Adipocyte (in vitro differentiated cells): Measurements from ENCODE around the gene RCBTB1.

ENCODE experiments used
- DNase-seq: peaks from one replicate; pipeline ENCODE4 v3.0.0-alpha.2; 2015; ENCODE audit warnings: low read depth
- H3K27me3 ChIP-seq: replicated peaks from 2 replicates; pipeline ENCODE4 v1.7.0; 2013; ENCODE audit warnings: mild to moderate bottlenecking, low read length, moderate library complexity; ENCODE audit not compliant: control insufficient read depth, insufficient read depth
- H3K36me3 ChIP-seq: 2 replicates; pipeline ENCODE4 v1.7.0; 2013; ENCODE audit warnings: low read length, mild to moderate bottlenecking, moderate library complexity; ENCODE audit not compliant: control insufficient read depth, insufficient read depth, severe bottlenecking
- H3K4me1 ChIP-seq: 2 replicates; pipeline ENCODE4 v1.7.0; 2013; ENCODE audit warnings: mild to moderate bottlenecking, low read length, moderate library complexity; ENCODE audit not compliant: control insufficient read depth, insufficient read depth
- H3K4me3 ChIP-seq: 2 replicates; pipeline ENCODE4 v1.7.0; 2013; ENCODE audit warnings: mild to moderate bottlenecking, low read length, moderate library complexity
- H3K9ac ChIP-seq: 2 replicates; pipeline ENCODE4 v1.7.0; 2013; ENCODE audit warnings: mild to moderate bottlenecking, low read length, moderate library complexity
- H3K9me3 ChIP-seq: 2 replicates; pipeline ENCODE4 v1.7.0; 2013; ENCODE audit warnings: mild to moderate bottlenecking, low read length, moderate library complexity; ENCODE audit not compliant: control insufficient read depth

The RCBTB1 gene

DNA sequence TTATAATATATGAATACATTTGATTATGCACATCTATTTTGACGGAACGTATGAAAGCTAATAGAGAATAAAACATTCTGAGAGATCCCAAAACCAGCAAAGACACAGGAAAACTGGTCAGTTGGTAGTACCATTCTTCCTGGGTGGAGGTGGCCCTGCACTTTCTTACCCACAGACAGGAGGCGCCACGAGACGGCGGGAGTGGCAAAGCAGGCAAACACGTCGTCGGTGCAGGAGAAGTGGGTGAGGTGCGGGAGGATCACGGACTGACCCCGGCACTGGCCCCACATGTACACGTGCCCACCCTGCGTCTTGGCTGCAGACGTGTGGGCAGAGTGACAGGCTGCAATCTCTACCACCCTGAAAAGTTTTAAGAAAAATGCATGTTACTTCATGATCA, 36.1 kb downstream of the RCBTB1 start:
- Histone ChIP-seq H3K36me3 (peaks cover 56% of the 10 kb centered on the region), H3K4me1 (no peaks in the 10 kb centered on the region), H3K9me3 (no peaks in the 10 kb centered on the region), H3K9ac (no peak overlapping the region), H3K27me3 (no peaks in the 10 kb centered on the region), H3K4me3 (no peak overlapping the region)
- DNase-seq: no peak

DNA sequence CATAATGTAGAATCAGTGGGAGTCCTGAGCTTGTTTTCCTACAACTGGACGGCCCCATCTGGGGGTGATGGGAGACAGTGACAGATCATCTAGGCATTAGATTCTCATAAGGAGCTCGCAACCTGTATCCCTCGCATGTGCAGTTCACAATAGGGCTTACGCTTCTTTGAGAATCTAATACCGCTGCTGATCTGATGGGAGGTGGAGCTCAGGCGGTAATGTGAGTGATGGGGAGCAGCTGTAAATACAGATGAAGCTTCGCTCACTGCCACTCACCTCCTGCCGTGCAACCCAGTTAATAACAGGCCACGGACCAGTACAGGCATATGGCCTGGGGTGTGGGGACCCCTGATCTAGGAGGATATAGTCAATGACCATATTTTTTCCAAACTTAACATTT, 38.8 kb downstream of the RCBTB1 start:
- H3K27me3 ChIP-seq: no peaks in the 10 kb centered on the region
- H3K4me3 ChIP-seq: no peak overlapping the region
- no peak overlapping the region for H3K9ac ChIP-seq
- H3K9me3 ChIP-seq: no peaks in the 10 kb centered on the region
- no peaks in the 10 kb centered on the region for H3K4me1 ChIP-seq
- no peak for DNase-seq
- H3K36me3 ChIP-seq: peaks cover 63% of the 10 kb centered on the region

DNA sequence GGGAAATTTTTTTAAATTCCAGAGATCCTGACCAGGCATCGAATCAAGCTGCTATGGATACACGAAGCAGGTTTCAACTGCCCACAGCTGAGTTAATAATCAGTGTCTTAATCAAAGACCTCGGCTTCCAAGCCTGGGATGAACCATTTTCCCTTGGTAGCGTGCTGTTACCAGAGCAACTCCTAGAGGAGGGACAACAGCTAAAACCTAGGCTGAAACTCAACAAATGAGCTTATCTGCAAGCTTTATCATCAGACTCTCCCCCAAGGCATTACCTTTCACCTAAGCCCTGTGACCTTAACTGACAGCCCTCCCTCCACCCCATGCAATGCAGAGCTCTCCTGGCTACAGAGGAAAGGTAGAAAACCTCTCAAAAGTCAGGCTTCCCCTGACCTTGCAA, 39.7 kb downstream of the RCBTB1 start:
- H3K9me3 ChIP-seq: no peaks in the 10 kb centered on the region
- no peak for DNase-seq
- H3K36me3 ChIP-seq: peaks cover 67% of the 10 kb centered on the region
- no peak overlapping the region for H3K9ac ChIP-seq
- no peak overlapping the region for H3K4me3 ChIP-seq
- no peaks in the 10 kb centered on the region for H3K27me3 ChIP-seq
- H3K4me1 ChIP-seq: no peaks in the 10 kb centered on the region

DNA sequence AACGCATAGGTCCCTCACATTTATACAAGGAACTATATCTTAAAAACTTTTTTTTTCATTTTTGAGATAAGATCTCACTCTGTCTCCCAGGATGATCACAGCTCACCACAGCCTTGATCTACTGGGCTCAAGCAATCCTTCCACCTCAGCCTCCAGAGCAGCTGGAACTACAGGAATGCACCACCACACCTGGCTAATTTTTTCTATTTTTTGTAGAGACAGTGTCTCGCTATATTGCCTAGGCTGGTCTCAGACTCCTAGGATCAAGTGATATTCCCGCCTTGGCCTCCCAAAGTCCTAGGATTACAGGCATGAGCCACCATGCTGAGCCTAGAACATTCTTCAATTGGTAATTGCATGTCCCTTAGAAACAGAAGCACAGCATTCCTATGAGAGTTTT, 41.7 kb downstream of the RCBTB1 start:
- Histone ChIP-seq H3K27me3 (no peaks in the 10 kb centered on the region), H3K4me1 (no peaks in the 10 kb centered on the region), H3K4me3 (no peak overlapping the region), H3K36me3 (peaks cover 75% of the 10 kb centered on the region), H3K9me3 (no peaks in the 10 kb centered on the region), H3K9ac (no peak overlapping the region)
- no peak for DNase-seq

DNA sequence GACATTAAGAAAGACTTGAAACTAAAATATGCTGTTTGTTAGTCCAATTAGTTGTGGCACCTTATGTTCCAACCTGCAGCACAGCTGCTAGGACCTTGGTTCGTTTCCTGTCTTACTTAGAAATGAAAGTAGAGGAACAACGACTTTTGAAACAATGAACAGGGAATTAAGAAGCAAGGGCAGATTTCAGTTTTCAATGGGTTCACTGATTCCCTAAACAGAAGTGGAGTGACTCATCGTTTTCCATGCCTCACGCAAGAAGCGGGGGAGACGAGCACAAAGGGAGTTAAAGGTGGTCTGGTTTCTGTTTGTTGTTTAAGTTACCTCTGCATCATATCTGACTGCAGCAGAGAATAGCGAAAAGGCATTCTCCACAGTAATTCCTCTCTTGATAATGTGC, 44.8 kb downstream of the RCBTB1 start:
- Histone ChIP-seq H3K4me1 (no peaks in the 10 kb centered on the region), H3K9ac (no peak overlapping the region), H3K36me3 (peaks cover 55% of the 10 kb centered on the region), H3K9me3 (no peaks in the 10 kb centered on the region), H3K4me3 (no peak overlapping the region), H3K27me3 (no peaks in the 10 kb centered on the region)
- DNase-seq: peak; percentile 52

DNA sequence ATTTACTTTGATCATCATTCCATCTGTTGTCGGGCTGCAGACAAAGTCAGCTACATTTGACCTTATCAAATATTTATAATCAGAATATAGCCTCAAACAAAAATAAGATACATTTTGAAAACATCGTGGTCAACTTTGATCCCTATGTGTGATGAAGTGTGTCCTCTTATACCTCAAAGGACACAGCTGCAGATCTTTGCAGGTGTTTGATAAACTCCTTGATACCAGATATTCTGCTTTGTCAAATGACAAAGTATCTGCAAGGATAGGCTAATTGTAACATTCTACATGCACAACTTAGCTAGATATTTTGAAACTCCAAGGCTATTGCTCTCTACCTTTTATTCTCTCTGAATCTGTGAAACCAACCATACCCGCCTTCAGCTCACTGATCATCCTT, 45.6 kb downstream of the RCBTB1 start:
- H3K9ac ChIP-seq: no peak overlapping the region
- no peaks in the 10 kb centered on the region for H3K27me3 ChIP-seq
- H3K4me1 ChIP-seq: no peaks in the 10 kb centered on the region
- no peak for DNase-seq
- H3K36me3 ChIP-seq: peaks cover 48% of the 10 kb centered on the region
- no peak overlapping the region for H3K4me3 ChIP-seq
- no peaks in the 10 kb centered on the region for H3K9me3 ChIP-seq

DNA sequence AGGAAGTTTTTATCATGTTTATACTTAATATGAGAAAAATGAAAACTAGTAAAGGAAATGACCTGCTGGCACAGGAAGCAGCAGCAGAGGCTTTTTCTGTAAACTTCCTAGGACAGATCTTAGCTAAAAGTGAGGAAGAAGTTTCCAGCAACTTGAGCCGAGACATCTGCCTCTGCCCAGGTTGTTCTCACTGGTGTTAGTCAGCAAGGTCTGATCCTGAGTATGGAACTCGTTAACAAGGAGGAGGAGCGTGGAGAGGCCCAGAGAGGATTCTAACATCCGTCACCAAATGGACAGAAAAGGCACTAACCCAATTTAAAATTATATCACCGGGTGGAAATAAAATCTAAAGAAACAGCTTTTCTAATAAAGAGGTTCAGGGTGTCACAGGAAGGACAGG, 46.0 kb downstream of the RCBTB1 start:
- H3K9ac ChIP-seq: no peak overlapping the region
- no peaks in the 10 kb centered on the region for H3K4me1 ChIP-seq
- no peak for DNase-seq
- no peak overlapping the region for H3K4me3 ChIP-seq
- H3K36me3 ChIP-seq: peaks cover 45% of the 10 kb centered on the region
- no peaks in the 10 kb centered on the region for H3K9me3 ChIP-seq
- H3K27me3 ChIP-seq: no peaks in the 10 kb centered on the region

DNA sequence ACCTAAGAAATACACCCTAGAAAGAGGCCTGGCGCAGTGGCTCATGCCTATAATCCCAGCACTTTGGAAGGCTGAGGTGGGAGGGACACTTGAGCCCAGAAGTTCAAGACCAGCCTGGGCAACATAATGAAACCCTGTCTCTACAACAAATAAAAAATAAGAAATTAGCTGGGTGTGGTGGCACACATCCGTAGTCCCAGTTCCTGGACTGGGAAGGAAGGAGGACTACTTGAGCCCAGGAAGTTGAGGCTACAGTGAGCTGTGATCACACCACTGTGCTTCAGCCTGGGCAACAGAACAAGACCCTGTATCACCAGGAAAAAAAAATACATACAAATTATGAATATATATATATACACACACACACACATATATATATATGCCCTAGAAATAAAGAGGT, 47.0 kb downstream of the RCBTB1 start:
- no peak for DNase-seq
- H3K27me3 ChIP-seq: no peaks in the 10 kb centered on the region
- no peak overlapping the region for H3K9ac ChIP-seq
- peaks cover 44% of the 10 kb centered on the region for H3K36me3 ChIP-seq
- no peaks in the 10 kb centered on the region for H3K4me1 ChIP-seq
- H3K4me3 ChIP-seq: no peak overlapping the region
- H3K9me3 ChIP-seq: no peaks in the 10 kb centered on the region

DNA sequence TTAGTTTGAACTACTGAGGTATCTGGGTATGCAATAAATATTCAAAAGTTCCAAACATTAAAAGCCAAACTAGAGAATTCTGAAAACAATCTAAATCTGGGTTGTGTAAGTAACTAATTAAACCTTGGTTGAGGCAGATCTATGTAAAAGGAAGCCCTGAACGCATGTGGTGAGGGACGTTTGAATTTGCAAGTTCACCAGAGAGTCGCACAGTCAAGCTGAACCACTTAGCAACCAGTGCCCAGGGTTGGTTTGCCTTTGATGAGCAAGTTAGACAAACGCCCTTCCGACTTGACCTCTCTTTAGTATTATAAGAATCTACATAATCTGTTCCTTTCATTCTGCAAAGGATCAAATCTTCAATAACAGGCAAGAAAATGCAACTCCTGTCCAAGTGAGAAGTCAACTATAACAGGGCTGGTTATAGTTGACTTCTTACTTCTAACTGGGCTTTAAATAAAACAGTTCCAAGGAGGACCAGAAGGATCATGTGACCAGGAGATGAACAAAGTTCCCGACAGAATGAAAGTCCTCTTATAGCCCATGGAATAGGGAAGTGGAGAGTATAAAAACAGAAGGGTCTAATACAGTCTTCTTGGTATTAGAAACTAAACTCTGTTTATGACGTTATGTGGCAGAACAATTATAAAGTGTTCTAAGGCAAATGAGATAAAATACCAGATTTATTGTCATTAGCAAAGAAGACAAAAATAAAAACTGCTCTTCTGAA, 49.0 kb downstream of the RCBTB1 start:
- no peaks in the 10 kb centered on the region for H3K4me1 ChIP-seq

DNA sequence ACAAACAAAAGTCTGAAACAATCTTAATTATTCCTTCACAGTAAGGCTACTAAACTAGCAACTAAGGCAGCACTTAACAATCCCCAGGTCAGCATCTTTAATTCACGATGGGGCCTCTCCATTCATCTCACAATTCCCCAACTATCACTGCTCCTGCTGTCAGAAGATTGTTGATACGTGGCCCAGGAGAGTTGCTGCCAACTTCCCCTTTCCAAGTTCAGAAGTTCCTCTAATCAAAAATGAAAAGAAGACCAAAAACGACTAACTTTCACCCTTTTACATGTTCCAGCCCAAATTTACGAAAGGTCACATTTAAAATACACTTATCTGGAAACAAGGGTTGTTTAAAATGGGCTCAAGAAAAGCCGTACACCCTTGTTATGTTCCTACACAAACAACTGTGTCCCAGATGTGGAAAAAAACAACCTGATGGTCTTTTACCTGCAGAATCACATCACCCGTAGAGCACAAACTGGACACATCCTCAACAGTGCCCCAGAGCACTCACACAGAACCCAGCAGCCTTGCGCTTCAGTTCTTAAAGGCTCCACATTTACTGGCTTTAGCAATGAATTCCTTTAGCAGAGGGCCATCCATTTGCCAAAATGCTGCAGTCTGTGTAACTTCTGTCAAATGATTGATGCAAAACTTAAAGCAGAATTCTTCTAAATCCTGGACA, 51.6 kb downstream of the RCBTB1 start:
- Histone ChIP-seq H3K9ac (no peak overlapping the region), H3K4me1 (no peaks in the 10 kb centered on the region), H3K27me3 (no peaks in the 10 kb centered on the region), H3K36me3 (peaks cover 27% of the 10 kb centered on the region), H3K4me3 (no peak overlapping the region), H3K9me3 (no peaks in the 10 kb centered on the region)
- DNase-seq: no peak

More for the DNA sequence above, 49.0 kb downstream of the RCBTB1 start:
- Histone ChIP-seq H3K9me3 (no peaks in the 10 kb centered on the region), H3K27me3 (no peaks in the 10 kb centered on the region), H3K36me3 (peaks cover 37% of the 10 kb centered on the region), H3K9ac (no peak overlapping the region), H3K4me3 (no peak overlapping the region)
- no peak for DNase-seq

DNA sequence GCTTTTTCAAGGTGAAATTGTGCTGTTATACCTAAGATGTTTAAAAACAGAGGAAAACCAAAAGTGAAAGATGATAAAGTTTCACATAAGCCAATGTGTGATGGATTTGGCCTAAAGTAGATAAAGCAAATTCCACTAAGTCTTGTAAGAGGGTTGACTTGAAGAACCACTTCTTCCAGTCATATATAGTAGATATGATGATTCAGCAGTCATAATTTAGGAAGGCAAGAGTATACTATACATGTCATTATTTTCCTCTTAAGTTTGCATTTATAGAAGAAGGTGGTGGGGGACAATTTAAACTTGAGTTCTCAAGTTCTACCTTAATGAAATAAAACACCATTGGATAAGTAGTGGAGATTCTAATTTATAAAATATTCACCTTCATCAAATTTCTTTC, 52.3 kb downstream of the RCBTB1 start:
- H3K36me3 ChIP-seq: peaks cover 33% of the 10 kb centered on the region
- H3K27me3 ChIP-seq: no peaks in the 10 kb centered on the region
- H3K4me1 ChIP-seq: no peaks in the 10 kb centered on the region
- no peak for DNase-seq
- no peak overlapping the region for H3K9ac ChIP-seq
- no peak overlapping the region for H3K4me3 ChIP-seq
- no peaks in the 10 kb centered on the region for H3K9me3 ChIP-seq
